ENCODE data around the gene METTL2B. TPM values are rescaled to one million over a fixed set of nuclear protein-coding genes. Genes with fewer than 3 reads are reported as not detected.

METTL2B gene
- polyA plus RNA-seq, 4 donors, result 24.5 to 28.4 (median 26.8) TPM

Other genes with a start within 250 kb of the METTL2B start
- gene LEP, start 235.5 kb upstream of the METTL2B start, polyA plus RNA-seq (ENCODE audit: insufficient read length in 4 of 4), result under 1 TPM; 0.12 to 0.49 (median 0.36) TPM
- gene RBM28, start 132.8 kb upstream of the METTL2B start, polyA plus RNA-seq (ENCODE audit: insufficient read length in 4 of 4), result 10 to 100 TPM; 38.5 to 50.8 (median 42.3) TPM
- gene PRRT4, start 115.1 kb upstream of the METTL2B start, polyA plus RNA-seq (ENCODE audit: insufficient read length in 4 of 4), result 1 to 10 TPM in 1 of 4 donors, under 1 TPM in 3; 0.64 to 1.1 (median 0.94) TPM
- gene IMPDH1, start 66.8 kb upstream of the METTL2B start, polyA plus RNA-seq (ENCODE audit: insufficient read length in 4 of 4), result 10 to 100 TPM; 25.5 to 31.5 (median 28.1) TPM
- gene HILPDA, start 20.9 kb upstream of the METTL2B start, polyA plus RNA-seq (ENCODE audit: insufficient read length in 4 of 4), result 10 to 100 TPM; 13.7 to 18.1 (median 17.3) TPM
- gene GARIN1A, start 195.5 kb downstream of the METTL2B start, polyA plus RNA-seq (ENCODE audit: insufficient read length in 4 of 4), result 1 to 10 TPM; 1.2 to 1.8 (median 1.5) TPM